Hepatocyte (in vitro differentiated cells): ENCODE data around the gene DLX3. TPM values are rescaled to one million over a fixed set of nuclear protein-coding genes. Genes with fewer than 3 reads are reported as not detected.

Experiments
- DNase-seq: peaks from one replicate; pipeline ENCODE4 v3.0.0-alpha.2; 2016; ENCODE audit warnings: low spot score
- H2AFZ ChIP-seq: fragments of 200-600 bp; sonication (generic); 2 replicates; pipeline ENCODE4 v1.6.0; 2016; ENCODE audit warnings: antibody characterized with exemption, mild to moderate bottlenecking
- H3K27ac ChIP-seq: fragments of 200-600 bp; sonication (generic); 2 replicates; pipeline ENCODE4 v1.5.1; 2016; ENCODE audit warnings: mild to moderate bottlenecking
- H3K27me3 ChIP-seq: fragments of 200-600 bp; sonication (generic); 2 replicates; pipeline ENCODE4 v1.6.1; 2016
- H3K36me3 ChIP-seq: fragments of 200-600 bp; sonication (generic); replicated peaks from 2 replicates; pipeline ENCODE4 v1.5.1; 2016; ENCODE audit warnings: low read depth; ENCODE audit not compliant: insufficient read depth
- H3K4me1 ChIP-seq: fragments of 200-600 bp; sonication (generic); 2 replicates; pipeline ENCODE4 v1.5.1; 2016; ENCODE audit warnings: mild to moderate bottlenecking, moderate library complexity; ENCODE audit not compliant: insufficient read depth
- H3K4me2 ChIP-seq: fragments of 200-600 bp; sonication (generic); 2 replicates; pipeline ENCODE4 v1.6.0; 2016
- H3K4me3 ChIP-seq: fragments of 200-600 bp; sonication (generic); 2 replicates; pipeline ENCODE4 v1.5.1; 2016; ENCODE audit warnings: mild to moderate bottlenecking
- H3K79me2 ChIP-seq: fragments of 200-600 bp; sonication (generic); 2 replicates; pipeline ENCODE4 v1.6.0; 2017; ENCODE audit warnings: mild to moderate bottlenecking
- H3K9me2 ChIP-seq: fragments of 200-600 bp; sonication (generic); replicated peaks from 2 replicates; pipeline ENCODE4 v1.6.0; 2017; ENCODE audit warnings: mild to moderate bottlenecking; ENCODE audit not compliant: insufficient read depth
- H3K9me3 ChIP-seq: fragments of 200-600 bp; sonication (generic); 2 replicates; pipeline ENCODE4 v1.5.1; 2016; ENCODE audit warnings: low read depth, mild to moderate bottlenecking
- H4K20me1 ChIP-seq: fragments of 200-600 bp; sonication (generic); 2 replicates; pipeline ENCODE4 v1.6.0; 2016; ENCODE audit warnings: mild to moderate bottlenecking; ENCODE audit not compliant: insufficient read depth, poor library complexity, severe bottlenecking
- EZH2 ChIP-seq: fragments of 200-600 bp; sonication (generic); IDR thresholded peaks from 2 replicates; pipeline ENCODE4 v1.6.1; 2016; ENCODE audit warnings: antibody characterized with exemption, mild to moderate bottlenecking, borderline replicate concordance
- EZH2phosphoT487 ChIP-seq: fragments of 200-600 bp; sonication (generic); IDR thresholded peaks from one replicate; pipeline ENCODE4 v1.6.1; 2018; ENCODE audit warnings: antibody characterized with exemption, mild to moderate bottlenecking, low read depth, moderate library complexity; ENCODE audit not compliant: unreplicated experiment, severe bottlenecking
- WGBS: methylation state at CpG from one replicate; pipeline ENCODE4 v1.1.6; 2016; ENCODE audit warnings: low lambda C conversion rate; ENCODE audit errors: missing lambda C conversion rate; 5-methylcytosine and 5-hydroxymethylcytosine counted together
- polyA plus RNA-seq: library from polyadenylated mRNA; unstranded; fragments of >200 nt; fragmentation: Nextera tagmentation; extraction: Ambion mirVana; gene quantifications from 2 replicates; pipeline ENCODE4 v1.2.1, GENCODE V29; 2016
- total RNA-seq: library from RNA; depleted of rRNA; stranded (reverse); fragments of >200 nt; gene quantifications from 2 replicates; pipeline ENCODE4 v1.2.3, GENCODE V29; 2014
- TF ChIP-seq, protein P1 (sequence below): fragments of 200-600 bp; sonication (generic); IDR thresholded peaks from 2 replicates; pipeline ENCODE4 v1.5.1; 2016; ENCODE audit warnings: antibody characterized with exemption, mild to moderate bottlenecking; ENCODE audit not compliant: poor library complexity

DLX3 gene
- total and polyA plus RNA-seq, 2 experiments from 2014 or later = 0.37 to 1.1 TPM

DNA sequence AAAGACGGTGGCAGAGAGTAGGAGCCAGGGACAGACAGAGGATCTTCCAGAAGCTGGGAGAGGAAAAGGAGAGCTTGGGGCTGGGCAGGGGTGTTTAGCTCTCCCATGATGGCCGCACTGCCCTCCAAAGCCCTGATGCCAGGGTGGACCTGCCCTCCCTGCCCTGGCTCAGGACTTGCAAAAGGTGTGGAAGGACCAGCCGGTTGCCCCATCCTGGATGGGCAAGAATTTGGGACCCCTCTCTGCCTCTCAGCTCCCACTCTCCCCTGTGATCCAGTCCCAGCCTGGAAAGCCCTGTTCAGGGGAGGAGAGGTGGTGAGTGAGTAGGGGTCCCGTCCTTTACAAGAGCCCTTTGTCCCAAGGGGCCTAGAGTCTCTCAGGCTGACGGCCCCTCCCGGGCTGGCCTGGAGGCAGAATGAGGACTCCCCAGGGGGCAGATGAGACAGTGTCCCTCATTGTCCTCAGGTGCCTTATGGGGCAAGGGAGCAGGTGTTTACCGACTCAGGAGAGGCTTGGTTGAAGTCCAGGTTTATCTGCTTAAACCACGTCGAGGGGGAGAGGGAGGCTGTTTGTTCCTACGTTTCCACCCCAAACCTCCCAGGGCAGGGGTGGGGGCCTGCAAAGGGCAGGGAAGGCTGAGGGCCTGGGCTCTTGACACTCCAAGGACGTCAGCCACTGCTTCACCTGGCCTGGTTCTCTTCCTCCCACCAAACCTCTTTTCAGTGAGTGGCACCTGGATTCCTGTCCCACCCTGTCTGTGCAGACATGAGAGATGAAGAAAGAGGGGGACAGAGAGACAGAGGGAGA lies 41.6 kb upstream of the DLX3 start:
- Histone ChIP-seq H3K4me3 (no peak overlapping the region), H2AFZ (no peak overlapping the region), H3K9me2 (no peaks in the 10 kb centered on the region), H3K4me2 (peak overlapping the region; percentile 25), H3K36me3 (no peaks in the 10 kb centered on the region), H3K27me3 (no peaks in the 10 kb centered on the region), H3K79me2 (no peaks in the 10 kb centered on the region), H3K27ac (peak overlapping the region; percentile 9), H4K20me1 (no peaks in the 10 kb centered on the region), H3K9me3 (no peaks in the 10 kb centered on the region), H3K4me1 (peaks cover 36% of the 10 kb centered on the region)
- WGBS = 65% methylated on average over 11 of the region's 11 CpGs
- DNase-seq = peak; percentile 44
- TF ChIP-seq, protein P1, sequence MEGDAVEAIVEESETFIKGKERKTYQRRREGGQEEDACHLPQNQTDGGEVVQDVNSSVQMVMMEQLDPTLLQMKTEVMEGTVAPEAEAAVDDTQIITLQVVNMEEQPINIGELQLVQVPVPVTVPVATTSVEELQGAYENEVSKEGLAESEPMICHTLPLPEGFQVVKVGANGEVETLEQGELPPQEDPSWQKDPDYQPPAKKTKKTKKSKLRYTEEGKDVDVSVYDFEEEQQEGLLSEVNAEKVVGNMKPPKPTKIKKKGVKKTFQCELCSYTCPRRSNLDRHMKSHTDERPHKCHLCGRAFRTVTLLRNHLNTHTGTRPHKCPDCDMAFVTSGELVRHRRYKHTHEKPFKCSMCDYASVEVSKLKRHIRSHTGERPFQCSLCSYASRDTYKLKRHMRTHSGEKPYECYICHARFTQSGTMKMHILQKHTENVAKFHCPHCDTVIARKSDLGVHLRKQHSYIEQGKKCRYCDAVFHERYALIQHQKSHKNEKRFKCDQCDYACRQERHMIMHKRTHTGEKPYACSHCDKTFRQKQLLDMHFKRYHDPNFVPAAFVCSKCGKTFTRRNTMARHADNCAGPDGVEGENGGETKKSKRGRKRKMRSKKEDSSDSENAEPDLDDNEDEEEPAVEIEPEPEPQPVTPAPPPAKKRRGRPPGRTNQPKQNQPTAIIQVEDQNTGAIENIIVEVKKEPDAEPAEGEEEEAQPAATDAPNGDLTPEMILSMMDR = no peak
- TF ChIP-seq EZH2 (no peak), EZH2phosphoT487 (no peak)

DNA sequence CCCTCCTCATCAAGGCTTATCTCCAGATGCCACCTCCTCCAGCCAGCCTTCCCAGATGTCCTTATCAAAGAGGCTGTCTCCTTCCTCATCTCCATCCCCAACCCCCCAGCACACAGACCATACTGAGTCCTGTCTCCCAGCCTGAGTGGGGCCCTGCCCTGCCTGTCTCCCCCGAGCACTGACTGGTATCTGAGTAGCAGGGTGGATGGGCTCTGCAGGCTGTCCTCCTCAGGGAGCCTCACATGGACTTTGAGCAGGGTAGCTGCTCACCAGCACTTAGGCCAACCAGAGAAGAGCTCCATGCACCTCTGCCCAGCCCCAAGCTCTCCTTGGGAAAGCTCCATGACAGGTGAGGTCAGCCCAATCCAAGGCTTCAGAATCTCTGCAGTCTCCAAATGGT lies 40.9 kb upstream of the DLX3 start:
- Histone ChIP-seq H3K79me2 (no peaks in the 10 kb centered on the region), H3K9me3 (no peaks in the 10 kb centered on the region), H2AFZ (no peak overlapping the region), H4K20me1 (no peaks in the 10 kb centered on the region), H3K9me2 (no peaks in the 10 kb centered on the region), H3K4me1 (peaks cover 36% of the 10 kb centered on the region), H3K4me3 (no peak overlapping the region), H3K27me3 (no peaks in the 10 kb centered on the region), H3K4me2 (peak overlapping the region; percentile 13), H3K27ac (no peak overlapping the region), H3K36me3 (no peaks in the 10 kb centered on the region)
- TF ChIP-seq, protein P1 = no peak
- TF ChIP-seq EZH2phosphoT487 (no peak), EZH2 (no peak)
- peak; percentile 37 for DNase-seq
- WGBS = 75% methylated on average over 1 of the region's 1 CpG

GRCh38 chr17:50035421-50035879 lies 40.4 kb upstream of the DLX3 start:
- Histone ChIP-seq H3K4me1 (peaks cover 36% of the 10 kb centered on the region), H3K79me2 (no peaks in the 10 kb centered on the region), H3K4me2 (no peak overlapping the region), H4K20me1 (no peaks in the 10 kb centered on the region), H3K9me2 (no peaks in the 10 kb centered on the region), H3K4me3 (no peak overlapping the region), H3K27ac (no peak overlapping the region), H3K27me3 (no peaks in the 10 kb centered on the region), H3K36me3 (no peaks in the 10 kb centered on the region), H3K9me3 (no peaks in the 10 kb centered on the region), H2AFZ (no peak overlapping the region)
- TF ChIP-seq EZH2 (no peak), EZH2phosphoT487 (no peak)
- TF ChIP-seq, protein P1 = no peak
- DNase-seq = no peak
- 87% methylated on average over 5 of the region's 5 CpGs for WGBS
